NB4 (cell line): ENCODE results near the gene SPTBN4.

ENCODE experiments used
- TF ChIP-seq, protein P1 (sequence below): IDR thresholded peaks from 2 replicates; pipeline ENCODE4 v1.6.1; 2011; ENCODE audit warnings: low read depth, low read length
- TF ChIP-seq, protein P2 (sequence below): IDR thresholded peaks from one replicate; pipeline ENCODE4 v1.5.1; 2012; ENCODE audit warnings: low read depth, low read length

DNA sequence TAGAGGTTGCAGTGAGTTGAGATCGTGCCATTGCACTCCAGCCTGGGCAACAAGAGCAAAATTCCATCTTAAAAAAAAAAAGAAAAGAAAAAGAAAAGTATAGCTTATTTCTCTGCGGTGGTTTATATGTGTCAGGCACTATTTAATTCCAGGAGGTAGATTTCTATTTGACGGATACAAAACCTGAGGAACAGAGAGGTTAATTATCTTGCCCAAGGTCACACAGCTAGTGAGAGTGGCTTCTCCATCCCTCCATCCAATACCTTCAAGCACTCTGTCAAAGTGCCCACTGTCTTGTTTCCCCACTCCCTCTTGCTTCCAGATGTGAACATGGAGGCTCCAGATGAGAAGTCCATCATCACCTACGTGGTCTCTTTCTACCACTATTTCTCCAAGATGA lies 34.8 kb downstream of the SPTBN4 start:
- TF ChIP-seq, protein P1, sequence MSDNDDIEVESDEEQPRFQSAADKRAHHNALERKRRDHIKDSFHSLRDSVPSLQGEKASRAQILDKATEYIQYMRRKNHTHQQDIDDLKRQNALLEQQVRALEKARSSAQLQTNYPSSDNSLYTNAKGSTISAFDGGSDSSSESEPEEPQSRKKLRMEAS, result no peak
- TF ChIP-seq, protein P2, sequence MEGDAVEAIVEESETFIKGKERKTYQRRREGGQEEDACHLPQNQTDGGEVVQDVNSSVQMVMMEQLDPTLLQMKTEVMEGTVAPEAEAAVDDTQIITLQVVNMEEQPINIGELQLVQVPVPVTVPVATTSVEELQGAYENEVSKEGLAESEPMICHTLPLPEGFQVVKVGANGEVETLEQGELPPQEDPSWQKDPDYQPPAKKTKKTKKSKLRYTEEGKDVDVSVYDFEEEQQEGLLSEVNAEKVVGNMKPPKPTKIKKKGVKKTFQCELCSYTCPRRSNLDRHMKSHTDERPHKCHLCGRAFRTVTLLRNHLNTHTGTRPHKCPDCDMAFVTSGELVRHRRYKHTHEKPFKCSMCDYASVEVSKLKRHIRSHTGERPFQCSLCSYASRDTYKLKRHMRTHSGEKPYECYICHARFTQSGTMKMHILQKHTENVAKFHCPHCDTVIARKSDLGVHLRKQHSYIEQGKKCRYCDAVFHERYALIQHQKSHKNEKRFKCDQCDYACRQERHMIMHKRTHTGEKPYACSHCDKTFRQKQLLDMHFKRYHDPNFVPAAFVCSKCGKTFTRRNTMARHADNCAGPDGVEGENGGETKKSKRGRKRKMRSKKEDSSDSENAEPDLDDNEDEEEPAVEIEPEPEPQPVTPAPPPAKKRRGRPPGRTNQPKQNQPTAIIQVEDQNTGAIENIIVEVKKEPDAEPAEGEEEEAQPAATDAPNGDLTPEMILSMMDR, result no peak
